Stimulated activated CD4-positive, alpha-beta T cell treated with anti-CD3 and anti-CD28 coated beads, TNF-alpha, amount 100 ng/mL, for 4 hours (primary cell): ENCODE measurements around the gene ENOSF1.

Experiments used
- DNase-seq, 3 experiments: peaks; one replicate each; pipeline ENCODE4 v3.0.0-alpha.2; 2020; ENCODE audit warnings: low read depth in 3 of 3

ENOSF1 gene

DNA sequence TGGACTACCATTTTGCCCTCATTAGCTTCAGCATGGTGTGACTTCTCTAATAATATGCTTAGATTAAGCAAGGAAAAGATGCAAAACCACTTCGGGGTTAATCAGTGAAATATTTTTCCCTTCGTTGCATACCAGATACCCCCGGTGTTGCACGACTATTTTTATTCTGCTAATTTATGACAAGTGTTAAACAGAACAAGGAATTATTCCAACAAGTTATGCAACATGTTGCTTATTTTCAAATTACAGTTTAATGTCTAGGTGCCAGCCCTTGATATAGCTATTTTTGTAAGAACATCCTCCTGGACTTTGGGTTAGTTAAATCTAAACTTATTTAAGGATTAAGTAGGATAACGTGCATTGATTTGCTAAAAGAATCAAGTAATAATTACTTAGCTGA, 38.7 kb downstream of the ENOSF1 start:
- no peak for DNase-seq

DNA sequence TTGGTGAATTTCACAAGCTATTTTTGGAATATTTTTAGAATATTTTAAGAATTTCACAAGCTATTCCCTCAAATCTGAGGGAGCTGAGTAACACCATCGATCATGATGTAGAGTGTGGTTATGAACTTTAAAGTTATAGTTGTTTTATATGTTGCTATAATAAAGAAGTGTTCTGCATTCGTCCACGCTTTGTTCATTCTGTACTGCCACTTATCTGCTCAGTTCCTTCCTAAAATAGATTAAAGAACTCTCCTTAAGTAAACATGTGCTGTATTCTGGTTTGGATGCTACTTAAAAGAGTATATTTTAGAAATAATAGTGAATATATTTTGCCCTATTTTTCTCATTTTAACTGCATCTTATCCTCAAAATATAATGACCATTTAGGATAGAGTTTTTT, 39.1 kb downstream of the ENOSF1 start:
- DNase-seq: no peak

GRCh38 chr18:671405-671804, 41.0 kb downstream of the ENOSF1 start:
- DNase-seq: no peak

- no peak for DNase-seq
These were observed 41.9 kb downstream of the ENOSF1 start for GRCh38 chr18:670522-670921.

GRCh38 chr18:669077-669476, 43.4 kb downstream of the ENOSF1 start:
- DNase-seq: no peak

GRCh38 chr18:668260-668659, 44.2 kb downstream of the ENOSF1 start:
- no peak for DNase-seq

- no peak for DNase-seq
These were observed 45.8 kb downstream of the ENOSF1 start for GRCh38 chr18:666628-667027.

DNA sequence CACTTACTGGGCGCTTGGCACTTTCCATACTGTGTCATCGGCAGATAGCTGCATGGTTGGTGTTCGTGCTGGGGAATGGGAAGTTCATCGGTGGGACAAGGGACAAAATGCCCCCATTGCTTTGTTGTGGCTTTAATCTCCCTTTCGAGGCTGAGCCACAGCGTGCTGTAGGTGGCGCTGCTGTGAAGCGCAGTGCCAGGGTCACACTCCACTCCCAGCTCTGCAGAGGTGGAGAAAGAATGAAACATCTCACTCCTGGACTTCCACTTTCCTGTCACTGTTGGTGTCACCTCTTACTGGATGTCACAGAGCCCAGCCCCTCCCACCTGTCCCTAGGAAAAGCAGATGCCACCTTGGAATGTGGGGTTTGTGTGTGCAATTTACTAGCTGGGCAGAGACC, 46.3 kb downstream of the ENOSF1 start:
- DNase-seq: no peak

GRCh38 chr18:662197-662596, 50.2 kb downstream of the ENOSF1 start:
- DNase-seq: no peak

DNA sequence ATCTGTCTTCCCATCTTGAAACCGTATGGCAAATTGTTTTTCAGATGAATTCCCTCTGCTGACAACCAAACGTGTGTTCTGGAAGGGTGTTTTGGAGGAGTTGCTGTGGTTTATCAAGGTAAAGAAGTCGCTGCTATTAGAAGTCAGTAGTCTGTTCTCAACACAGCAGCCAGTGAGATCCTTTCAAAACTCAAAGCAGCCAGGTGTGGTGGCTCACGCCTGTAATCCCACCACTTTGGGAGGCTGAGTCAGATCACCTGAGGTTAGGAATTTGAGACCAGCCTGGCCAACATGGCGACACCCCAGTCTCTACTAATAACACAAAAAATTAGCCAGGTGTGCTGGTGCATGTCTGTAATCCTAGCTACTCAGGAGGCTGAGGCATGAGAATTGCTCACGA, 52.8 kb downstream of the ENOSF1 start:
- DNase-seq: no peak

DNA sequence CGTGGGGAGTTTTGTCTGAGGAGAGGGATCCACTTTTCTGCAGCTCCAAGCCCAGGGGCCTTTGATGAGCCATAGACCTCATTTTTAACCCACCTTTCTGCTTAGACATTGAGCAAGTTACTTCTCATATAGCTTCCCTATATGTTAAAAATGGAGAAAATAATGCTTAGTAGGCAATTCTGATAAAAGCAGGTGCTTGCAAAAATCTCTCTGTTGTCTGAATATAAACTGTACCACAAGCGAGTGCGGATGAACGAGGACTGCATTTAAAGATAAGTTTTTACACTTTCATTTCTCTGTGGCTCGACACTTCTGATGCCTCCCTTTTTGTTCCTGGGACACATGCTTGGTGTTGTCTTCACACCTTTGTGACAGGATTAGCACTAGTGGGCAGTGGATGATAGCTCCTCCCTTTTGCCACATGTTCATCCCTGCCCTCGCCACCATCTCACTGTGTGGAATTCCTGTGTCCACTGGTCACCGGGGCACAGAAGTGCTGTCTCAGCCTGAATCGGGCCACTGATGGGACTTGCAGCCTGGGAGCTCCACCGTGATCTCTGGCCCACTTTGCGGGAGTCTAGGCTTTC, 53.4 kb downstream of the ENOSF1 start:
- no peak for DNase-seq

- peak in 2 of 3 experiments; percentile 30 to 41 for DNase-seq
These were observed 54.2 kb downstream of the ENOSF1 start for GRCh38 chr18:658001-658946.

DNA sequence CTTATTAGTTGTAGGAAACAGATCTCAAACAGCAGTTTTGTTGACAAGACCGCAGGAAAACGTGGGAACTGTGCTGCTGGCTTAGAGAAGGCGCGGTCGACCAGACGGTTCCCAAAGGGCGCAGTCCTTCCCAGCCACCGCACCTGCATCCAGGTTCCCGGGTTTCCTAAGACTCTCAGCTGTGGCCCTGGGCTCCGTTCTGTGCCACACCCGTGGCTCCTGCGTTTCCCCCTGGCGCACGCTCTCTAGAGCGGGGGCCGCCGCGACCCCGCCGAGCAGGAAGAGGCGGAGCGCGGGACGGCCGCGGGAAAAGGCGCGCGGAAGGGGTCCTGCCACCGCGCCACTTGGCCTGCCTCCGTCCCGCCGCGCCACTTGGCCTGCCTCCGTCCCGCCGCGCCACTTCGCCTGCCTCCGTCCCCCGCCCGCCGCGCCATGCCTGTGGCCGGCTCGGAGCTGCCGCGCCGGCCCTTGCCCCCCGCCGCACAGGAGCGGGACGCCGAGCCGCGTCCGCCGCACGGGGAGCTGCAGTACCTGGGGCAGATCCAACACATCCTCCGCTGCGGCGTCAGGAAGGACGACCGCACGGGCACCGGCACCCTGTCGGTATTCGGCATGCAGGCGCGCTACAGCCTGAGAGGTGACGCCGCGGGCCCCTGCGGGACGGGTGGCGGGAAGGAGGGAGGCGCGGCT, 55.0 kb downstream of the ENOSF1 start, which contains the start of gene TYMS:
Gene TYMS, plus strand, starts transcription at position 343 of the 690 bp plus-strand sequence. Its CDS starts 90 bp downstream, at position 433.
- peak in 1 of 3 experiments; percentile 13 for DNase-seq

DNA sequence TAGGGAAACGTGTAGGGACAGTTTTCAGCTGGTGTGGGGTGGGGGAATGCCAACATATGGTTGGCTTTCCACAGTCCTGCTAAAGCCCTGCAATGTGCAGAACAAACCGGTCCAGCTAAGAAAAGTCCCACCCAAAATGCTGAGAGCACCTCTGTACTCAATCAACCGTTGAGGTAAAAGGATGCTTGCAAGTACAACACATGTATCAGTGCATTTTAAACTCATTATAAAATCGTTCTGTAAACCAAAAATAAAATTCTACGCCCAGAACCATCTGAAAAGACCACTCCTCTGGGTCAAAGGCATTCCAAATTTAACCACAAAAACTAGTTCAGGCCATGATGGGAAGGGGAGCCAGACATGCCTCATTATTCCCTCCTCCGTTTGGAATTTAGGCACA, 57.0 kb downstream of the ENOSF1 start:
- no peak for DNase-seq

DNA sequence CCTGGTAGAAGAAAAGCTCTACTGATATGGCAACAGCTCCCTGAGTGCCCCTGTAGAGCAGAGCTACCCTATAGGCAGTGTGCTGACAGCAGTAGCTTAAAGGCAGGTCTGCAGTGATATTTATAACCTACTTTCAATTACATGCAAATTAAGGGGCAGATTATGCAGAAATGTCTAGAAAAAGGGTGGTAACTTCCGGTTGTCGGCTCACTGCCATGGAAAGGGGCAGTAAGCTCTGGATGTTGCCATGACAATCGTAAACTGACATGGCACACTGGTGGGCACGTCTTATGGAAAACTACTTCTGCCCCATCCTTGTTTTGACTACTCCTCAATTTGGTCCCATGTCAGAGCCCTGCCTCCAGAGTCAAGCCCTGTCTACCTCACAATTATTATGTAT, 57.8 kb downstream of the ENOSF1 start:
- no peak for DNase-seq

GRCh38 chr18:653512-653911, 58.9 kb downstream of the ENOSF1 start:
- DNase-seq: no peak

DNA sequence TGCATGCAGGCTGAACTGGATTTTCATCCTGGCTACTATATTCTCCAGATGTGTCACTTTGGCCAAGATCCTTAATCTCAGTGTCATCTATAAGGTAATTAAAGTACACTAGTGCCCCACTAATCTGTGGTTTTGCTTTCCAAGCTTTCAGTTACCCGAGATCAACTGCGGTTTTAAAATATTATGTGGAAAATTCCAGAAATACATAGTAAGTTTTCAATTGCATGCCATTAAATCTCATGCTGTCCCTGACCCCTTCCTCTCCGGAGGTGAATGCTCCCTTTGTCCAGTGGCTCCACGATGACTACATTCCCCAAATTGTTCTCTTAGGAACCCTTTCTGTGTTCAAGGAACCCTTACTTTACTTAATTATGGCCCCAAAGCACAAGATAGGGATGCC, 60.3 kb downstream of the ENOSF1 start:
- DNase-seq: no peak

DNA sequence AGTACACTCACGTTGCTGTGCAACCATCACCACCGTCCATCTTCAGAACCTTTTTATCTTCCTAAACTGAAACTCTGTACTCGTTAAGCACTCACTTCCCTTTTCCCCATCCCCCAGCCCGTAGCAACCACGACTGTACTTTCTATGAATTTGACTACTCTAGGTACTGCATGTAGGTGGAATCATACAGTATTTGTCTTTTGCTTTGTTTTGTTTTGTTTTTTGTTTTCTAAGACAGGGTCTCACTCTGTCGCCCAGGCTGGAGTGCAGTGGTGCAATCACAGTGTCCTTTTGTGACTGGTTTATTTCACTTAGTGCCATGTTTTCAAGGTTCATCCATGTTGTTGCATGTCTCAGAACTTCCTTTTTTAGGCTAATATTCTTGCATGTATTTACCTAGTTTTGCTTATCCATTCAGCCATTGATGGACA, 62.0 kb downstream of the ENOSF1 start:
- no peak for DNase-seq

DNA sequence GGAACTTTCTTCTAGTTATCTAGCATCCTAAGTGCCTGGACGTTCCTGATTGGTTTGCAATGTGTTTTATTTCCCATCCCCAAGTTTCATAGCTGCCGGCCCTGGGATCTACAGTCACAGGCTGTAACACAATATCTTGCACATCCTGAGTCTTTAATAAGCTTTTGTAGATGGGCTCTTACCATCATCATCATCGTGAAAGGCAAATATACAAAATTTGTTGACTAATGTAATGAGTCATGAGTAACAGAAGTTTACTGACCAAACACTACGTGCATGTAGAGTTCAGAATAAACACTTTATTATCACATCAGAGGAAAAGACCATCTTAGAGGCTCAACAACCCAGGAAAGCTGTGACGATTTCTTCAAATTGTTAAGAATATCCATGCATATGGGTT, 63.1 kb downstream of the ENOSF1 start:
- DNase-seq: no peak

DNA sequence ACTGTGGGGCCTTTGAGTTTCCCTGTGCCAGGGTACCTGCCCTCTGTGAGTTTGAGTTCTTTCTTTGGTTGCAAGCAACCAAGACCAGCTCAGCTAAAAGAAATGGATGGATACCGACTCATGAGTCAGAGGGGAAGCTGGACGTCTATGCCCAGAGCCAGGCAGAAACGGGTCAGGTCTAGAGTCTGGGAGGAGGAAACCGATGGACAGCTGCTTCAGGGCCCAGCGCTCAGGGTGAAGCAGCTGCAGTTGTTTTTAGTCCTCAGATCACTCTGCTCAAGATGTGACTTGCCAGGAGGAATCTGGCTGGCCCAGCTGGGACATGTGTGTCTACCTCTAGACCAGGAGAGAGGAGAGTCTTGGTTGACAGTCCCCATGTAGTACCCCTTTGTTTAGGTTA, 65.1 kb downstream of the ENOSF1 start:
- no peak for DNase-seq

- DNase-seq: no peak
These were observed 67.9 kb downstream of the ENOSF1 start for GRCh38 chr18:644395-645004.

GRCh38 chr18:641224-641623, 71.2 kb downstream of the ENOSF1 start:
- no peak for DNase-seq
